GM21367 (cell line): ENCODE results near the gene TRIM10.

Experiments used
- ATAC-seq: cut with Tn5 transposase; IDR thresholded peaks from one replicate; pipeline ENCODE4 v1.9.1; 2021; ENCODE audit not compliant: unreplicated experiment

The TRIM10 gene, protein sequence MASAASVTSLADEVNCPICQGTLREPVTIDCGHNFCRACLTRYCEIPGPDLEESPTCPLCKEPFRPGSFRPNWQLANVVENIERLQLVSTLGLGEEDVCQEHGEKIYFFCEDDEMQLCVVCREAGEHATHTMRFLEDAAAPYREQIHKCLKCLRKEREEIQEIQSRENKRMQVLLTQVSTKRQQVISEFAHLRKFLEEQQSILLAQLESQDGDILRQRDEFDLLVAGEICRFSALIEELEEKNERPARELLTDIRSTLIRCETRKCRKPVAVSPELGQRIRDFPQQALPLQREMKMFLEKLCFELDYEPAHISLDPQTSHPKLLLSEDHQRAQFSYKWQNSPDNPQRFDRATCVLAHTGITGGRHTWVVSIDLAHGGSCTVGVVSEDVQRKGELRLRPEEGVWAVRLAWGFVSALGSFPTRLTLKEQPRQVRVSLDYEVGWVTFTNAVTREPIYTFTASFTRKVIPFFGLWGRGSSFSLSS

DNA sequence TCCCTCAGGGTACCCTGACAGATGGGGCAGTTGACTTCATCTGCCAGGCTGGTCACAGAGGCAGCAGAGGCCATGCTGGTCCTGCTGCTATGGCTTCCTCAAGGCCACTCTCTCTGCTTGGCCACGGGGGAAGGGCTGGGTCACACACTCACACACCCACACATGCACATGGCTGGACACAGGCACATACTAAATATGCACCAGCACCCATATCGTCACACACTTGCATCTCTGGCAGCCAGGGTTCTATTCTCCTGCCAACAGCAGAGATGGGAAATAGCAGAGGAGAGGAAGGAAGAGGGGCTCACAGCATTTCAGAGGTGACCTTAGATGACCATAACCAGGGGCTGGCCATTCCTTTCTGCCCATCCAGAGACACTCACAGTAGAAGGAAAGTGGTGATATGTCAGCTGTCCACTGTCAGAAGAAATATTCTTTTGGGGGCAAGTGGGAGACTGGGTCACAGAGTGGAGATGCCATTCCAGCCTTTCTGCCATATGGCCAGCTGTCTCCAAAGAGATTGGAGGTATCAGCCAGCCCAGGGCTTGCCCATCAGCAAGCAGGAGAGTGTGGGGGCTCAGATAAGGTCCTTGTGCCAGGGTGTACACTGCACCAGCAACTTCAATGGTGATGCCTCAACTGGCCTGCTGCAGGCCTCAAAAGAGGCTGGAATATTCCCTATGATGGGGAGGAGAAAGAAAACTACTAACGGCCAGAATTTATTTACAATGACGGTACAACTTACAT, at the start of gene TRIM10:
Gene TRIM10 (minus strand): TSS at position 427 of the 747 bp plus-strand sequence. CDS start 353 bp downstream, at position 74.
- no peak for ATAC-seq

DNA sequence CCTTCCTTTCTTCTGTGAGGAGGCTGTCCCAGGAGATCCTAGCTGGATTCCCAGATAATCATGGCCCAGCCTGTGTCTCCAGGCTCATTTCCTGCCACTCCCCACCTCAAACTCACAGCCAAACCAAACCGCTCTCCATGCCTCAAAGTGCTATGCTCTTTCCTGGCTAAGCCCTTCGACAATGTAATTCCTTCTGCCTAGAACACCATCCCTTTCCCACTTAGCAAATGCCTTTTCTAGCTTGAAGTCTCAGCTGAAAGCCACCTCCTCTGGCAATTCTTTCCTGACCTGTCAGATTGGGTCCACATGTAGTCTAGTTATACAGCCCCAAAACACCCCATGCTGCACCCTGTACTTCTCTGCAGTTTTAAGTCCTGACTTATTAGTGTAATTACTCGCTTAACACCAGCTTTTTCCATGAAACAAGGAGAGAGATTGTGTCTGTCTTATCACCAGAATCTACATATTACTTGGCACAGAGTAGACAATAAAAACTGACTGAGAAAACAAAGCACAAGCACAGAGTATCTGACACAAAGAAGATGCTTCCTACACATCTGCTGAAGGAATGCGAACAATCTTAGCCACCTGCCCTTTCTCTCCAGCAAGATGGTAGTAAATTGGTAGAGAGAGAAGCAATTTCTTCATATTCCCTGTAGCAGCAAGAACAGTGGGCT, 46.7 kb upstream of the TRIM10 start:
- ATAC-seq: no peak

DNA sequence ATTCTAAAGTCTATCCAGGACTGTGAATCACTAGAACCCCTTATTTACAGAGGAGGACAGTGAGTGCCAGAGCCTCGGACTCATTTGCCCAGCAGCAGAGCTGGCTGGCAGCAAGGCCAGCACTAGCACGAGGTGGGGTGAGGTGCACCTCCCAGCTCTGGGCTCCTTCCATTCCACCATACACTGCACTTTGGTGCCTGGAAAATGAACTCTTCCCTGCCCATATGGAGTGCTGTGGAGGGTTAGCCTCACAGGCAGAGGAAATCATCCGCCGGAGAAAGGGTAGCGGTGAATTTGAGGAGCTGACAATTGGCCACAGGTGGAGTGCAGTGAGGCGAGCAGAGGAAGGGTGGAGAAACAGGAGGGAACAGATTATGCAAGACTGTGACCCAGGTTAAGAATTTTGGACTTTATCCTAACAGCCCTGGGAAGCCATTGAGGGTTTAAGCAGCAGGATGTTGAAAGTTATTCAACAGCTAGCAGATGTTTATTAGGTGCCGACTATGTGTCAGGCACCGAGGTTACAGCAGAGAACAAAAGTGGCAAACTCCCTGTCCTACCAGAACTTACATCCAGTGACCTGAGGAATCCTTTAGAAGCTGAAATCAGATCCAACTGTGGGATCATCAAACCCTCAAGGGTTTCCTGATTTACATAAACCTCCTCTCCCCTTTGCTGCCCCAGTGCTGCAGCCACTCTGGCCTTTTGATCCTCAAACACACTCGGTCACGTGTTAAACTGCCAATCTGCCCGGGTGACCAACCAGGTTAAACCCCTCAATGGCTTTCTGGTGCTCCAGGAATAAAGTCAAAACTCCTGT, 46.0 kb upstream of the TRIM10 start:
- no peak for ATAC-seq

DNA sequence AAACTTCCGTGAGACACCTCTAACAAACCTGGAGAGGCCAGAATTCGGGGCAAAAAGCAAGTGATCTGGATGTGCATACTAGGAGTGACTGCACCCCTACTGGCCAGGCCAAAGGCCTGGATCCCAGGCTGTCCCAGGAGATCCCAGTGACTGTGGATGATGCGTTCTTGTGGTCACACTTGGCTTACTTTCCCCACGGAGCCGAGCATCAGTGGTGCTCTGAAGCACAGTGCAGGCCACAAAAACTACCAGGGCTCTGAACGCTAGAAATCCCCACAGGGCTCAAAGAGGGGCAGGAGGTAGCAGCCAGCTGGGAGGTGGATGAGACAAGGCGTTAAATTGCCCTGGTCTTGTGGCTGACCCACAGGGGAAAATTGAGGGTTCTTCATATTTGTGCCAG, 45.1 kb upstream of the TRIM10 start:
- ATAC-seq: no peak

DNA sequence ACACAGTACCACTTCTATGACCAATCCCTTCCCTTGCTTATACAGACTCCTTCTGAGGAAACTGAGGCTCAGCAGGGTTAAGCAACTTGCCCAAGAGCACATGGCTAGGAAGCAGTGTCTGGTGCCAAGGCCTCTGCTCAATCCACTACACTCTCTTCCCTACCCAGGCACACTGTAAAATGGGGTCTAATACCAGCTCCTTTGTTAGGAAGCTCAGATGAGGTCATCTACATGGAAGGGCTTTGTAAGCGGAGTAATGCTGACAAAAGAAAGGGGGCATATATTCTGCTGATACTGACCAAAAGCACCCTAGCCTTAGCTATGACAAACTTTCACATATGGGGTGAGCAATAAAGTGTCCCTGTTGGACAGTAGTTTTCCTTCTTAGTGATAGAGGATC, 43.1 kb upstream of the TRIM10 start:
- ATAC-seq: no peak

DNA sequence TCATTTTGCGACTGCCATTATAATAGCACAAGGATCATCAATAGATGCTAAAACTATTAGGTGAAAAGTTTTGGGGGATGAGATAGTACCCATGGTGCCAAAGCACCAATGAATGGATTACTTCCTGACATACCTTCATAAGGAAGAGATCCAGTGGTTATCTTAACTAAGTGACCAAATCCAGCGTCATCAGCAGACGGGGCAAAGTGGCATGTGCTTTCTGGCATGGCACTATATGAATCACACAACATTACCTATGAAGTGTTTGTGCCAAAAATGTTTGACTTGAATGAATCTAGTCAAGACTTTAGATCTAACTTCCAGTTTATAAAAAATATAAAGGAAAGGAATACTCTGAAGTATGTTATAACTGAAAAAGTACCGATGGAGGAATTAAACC, 41.4 kb upstream of the TRIM10 start:
- no peak for ATAC-seq

DNA sequence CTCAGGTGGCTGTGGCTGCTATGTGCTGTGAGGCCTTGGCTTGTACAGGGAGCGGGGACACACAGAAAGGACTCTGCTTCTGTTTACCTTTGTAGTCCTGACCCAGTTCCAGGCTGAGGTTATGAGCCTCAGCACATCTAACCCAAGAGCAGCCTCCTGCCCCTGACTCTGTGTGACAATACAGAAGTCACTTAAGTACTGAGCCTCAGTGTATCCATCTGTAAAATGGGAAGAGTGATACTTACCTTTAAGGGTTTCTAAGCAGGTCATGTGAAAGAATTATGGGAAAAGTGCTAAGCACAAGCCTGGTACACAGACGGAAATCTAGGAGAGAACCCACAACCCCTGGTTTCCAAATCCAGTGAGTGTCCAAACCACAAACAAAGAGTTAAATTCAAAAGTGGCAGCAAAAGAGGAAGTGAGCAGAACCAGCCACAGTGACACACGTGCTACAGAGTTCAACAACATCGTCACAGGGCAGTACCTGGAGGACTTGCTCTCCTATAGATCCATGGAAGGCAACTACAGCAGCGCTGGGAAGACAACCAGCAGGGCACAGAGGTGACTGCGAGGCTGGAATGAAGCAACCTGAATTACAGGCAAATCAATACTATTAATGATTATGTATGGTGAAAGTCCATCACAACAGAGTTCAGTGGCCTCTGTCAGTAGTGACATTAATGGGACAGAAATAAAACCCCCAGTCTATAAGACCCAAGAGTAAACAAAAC, 39.7 kb upstream of the TRIM10 start:
- ATAC-seq: peak; percentile 54

DNA sequence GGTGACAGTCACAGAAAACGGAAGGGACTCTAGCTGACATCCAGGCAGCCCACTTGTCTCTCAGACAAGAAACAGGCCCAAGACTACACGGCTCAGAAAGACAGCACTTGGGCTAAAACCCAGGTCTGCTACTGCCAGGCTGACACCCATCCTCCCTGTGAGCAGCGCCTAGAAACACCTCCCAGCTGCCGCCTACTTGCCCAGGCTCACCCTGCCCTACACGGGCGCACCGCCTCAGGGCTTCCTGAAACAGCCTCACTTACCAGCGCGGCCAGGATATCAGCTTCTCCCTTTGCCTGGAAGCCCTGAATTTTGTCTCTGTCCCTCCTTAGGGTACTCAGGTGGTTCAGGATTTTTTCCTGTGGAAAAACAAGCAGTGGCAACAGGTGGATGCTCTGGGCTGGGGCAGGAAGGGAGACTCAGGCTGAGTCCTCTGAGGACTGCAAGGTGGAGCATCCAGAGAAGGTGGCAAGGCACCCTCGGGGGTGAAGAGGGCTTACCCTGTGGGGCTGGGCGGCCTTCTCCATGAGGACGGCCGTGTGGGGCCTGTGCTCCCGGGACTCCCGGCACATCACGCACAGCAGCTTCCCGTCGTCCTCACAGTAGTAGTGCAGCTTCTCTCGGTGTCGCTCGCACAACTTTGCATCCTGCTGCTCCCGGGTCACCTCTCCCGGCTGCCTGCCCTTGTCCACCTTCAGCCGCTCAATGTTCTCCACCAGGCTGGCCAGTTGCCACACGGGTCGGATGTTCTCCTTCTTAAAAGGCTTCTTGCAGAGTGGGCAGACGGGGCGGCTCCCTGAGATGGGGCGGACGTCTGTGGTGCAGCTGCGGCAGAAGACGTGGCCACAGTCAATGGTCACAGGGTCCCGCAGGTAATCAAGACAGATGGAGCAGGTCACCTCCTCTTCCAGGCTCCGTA, 37.4 kb upstream of the TRIM10 start:
- ATAC-seq: no peak

DNA sequence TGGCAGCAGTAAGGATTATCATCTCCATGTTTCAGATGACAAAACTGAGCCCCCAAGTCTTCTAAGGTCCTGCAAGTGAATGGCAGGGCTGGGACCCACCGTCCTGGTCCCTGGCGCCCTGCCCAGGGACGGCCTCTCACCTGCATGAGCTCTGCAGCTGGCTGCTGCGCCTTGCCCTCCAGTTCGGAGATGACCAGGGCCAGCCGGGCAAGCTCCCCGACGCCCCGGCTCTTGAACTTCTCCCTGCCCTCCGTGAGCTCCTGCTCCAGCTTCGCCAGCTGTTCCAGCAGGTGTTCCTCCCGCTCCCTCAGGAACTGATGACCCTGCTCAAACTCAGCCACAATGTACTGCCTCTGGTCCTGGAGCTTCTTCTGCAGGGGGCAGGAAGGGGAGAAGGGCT, 35.4 kb upstream of the TRIM10 start:
- no peak for ATAC-seq

DNA sequence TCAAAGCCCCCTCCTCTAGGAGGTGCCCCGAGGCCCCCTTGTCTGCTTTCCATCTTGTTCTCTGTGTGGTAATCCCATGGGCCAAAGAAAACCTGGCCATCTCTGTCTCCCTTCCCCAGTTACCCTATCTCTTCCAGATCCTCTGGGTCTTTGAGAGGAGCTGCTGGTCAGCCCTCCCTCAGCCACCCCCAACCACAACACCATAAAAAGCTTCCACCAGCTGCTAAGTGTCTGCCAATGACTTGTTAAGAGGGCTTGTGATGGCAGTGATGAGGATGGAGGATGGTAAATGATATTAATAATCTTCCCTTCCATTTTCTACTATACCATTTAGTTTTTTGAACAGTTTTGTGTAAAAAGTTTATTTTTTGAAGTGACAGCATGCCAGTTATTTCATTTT, 34.9 kb upstream of the TRIM10 start:
- no peak for ATAC-seq

DNA sequence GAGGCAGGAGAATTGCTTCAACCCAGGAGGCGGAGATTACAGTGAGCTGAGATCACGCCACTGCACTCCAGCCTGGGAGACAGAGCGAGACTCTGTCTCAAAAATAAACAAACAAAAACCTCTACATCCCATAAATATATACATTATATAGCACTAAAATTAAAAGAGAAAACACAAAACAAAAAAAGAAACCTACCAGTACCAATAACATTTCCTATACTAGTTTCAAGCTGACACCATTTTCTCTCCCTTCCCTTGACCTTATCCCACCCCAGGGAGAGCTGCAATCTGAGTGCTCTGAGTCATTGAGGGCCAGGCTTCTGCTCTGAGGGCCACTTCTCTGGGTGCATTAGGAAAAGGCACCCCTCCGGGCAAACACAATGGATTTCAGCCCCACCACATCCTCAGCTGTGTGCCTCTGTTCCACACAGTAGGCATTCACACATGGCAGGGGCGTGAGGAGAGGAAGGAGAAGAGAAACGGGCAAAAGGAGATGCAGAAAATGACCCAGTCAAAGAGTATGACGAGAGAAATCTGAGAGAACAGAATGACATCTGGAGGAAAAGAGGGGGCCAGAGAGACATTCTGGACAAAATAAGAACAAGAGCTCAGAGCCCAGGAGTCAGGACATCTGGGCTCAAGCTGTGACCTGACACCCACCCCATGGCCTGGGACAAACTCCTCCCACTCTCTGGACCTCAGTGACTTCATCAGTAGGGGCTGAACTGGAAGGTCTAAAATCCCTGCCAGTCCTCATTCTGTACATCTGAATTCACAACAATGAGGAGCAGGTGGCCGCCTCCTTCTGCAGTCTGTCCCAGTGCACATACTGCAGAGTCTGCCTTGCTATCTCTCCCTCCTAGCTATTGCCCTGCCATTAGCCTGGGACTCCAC, 34.0 kb upstream of the TRIM10 start:
- ATAC-seq: no peak

DNA sequence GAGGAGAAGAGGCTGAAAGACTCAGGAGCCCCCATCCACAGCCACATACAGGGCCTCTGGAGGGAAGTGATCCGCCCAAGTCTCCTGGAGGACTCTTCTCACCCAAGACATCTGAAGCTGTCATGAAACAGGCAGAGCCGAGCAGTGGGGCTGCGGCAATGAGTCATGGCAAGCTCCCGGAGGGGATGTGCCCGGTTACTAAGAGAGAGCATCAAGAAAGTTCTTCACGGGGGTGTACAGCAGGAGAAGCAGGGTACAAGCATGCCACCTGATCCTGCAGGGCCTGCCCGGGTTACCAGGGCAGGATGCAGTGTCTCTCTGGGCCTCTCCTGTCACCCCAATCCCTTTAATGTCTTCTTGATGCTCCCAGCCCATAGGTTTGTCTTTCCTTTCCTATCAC, 31.1 kb upstream of the TRIM10 start:
- ATAC-seq: no peak

DNA sequence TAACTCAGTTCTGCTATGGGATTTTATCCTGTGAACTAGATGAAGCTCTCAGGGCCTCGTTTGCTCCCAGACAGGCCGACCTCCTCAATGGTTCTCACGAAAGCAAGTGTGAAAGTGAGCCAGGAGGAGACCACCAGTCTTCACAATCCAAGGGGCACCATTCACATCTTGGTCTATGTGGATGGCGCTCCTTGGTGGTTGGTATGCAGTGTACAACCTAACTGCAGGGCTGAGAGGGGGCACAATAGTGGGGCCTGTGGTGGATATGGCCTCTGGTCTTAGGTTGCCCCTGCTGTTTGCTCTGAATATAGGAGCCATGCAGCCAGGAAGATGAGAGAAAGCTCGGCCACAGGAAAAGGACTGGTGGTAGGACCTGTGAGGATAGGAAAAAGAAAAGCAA, 27.5 kb upstream of the TRIM10 start:
- no peak for ATAC-seq

DNA sequence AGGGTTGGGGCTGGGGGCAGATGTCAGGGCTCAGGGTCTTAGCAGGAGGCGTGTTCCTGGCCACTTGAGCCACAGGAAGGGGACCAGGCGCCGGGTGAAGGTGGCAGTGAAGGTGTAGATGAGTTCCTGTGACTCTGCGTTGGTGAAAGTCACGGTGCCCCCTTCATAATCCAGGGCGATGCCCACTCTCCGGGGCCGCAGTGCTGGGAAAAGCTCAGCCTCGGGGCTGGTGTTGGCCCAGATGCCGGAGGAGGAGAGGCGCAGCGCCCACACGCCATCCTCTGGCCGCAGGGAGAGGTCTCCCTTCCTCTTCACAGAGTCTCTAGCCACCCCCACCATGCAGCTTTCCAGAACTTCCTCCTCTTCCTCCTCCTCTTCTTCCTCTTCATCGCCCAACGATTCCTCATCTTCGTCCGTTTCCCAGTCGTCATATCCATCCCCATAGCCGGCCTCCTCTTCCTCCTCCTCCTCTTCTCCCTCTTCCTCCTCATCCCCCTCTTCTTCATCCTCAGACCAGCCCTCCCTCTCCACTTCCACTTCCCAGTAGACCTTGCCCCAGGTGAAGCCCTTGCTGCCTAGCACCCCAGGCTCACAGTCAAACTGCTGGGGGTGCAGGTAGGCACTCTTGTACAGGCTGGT, 25.0 kb upstream of the TRIM10 start:
- ATAC-seq: no peak

DNA sequence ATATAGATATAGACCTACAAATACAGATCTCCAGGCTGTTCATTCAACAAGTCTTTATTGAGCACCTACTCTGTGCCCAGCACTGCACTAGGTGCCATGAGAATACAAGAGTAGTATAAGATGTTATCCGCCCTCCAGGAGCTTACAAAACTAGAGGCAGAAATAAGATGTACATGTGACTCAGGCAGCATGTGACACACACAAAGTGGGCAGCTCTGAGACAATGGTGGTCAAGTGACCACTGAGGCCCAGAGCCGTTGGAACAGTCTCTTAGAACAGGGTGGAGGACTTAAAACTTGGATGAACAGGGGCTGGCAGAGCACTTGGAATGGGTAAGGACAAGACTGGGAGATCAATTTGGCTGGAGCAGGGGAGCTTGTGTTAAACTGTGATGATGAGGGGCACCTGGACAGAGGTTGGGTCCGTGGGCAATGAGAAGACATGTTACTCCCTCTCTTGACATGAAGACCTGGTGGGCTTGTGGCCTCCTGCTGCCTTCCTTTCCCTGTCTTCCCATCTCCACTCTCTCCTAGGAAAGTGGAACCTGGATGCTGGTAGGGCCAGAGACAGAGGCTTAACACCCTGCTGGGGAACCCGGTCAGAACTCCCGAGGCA, 23.5 kb upstream of the TRIM10 start:
- ATAC-seq: no peak

DNA sequence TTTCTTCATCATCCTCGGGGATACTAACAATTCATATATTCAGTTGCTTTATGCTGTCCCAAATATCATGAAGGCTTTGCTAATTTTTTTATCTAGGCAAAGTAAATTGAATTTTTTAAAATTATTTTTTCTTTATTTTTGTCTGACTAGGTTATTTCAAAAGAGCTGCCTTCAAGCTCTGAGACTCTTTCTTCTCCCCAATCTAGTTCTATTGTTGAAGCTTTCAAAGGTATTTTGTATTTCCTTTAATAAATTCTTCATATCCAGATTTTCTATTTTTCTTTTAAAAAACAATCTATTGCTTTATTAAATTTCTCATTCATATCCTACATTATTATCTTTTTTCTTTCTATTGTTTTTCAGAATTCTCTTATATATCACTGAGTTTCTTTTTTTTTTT, 19.1 kb upstream of the TRIM10 start:
- no peak for ATAC-seq

DNA sequence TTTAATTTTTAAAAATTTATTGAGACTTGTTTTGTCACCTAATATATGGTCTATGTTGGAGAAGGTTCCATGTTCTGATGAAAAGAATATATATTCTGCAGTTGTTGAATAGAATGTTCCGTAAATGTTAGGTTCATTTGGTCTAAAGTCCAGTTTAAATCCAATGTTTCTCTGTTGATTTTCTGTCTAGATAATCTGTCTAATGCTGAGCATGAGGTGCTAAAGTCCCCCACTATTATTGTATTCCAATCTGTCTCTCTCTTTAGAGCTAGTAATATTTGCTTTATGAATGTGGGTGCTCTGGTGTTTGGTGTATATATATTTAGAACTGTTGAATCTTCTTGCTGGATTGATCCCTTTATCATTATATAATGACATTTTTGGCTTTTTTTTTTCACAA, 17.8 kb upstream of the TRIM10 start:
- no peak for ATAC-seq
